Endothelial cell of umbilical vein (primary cell): Measurements from ENCODE around the gene RTEL1. TPM values are rescaled to one million over a fixed set of nuclear protein-coding genes. Genes with fewer than 3 reads are reported as not detected.

ENCODE experiments used
- polyA plus RNA-seq, 4 experiments: library from polyadenylated mRNA; depleted of rRNA in 3 of 4; stranded (reverse) in 3 of 4; unstranded in 1 of 4; fragments of >200 nt; gene quantifications; 2 replicates each; pipeline versions ENCODE4 v1.2.1 to v1.2.3, GENCODE V29; 2011 to 2012; ENCODE audit warnings: missing spikeins in 1 of 4
- small RNA-seq: library from RNA; depleted of rRNA; stranded (forward); fragments of <200 nt; gene quantifications from one replicate; pipeline ENCODE3, GENCODE V24; 2012; ENCODE audit warnings: low replicate concordance, low read depth; ENCODE audit not compliant: insufficient read depth, insufficient read length
- total RNA-seq: library from RNA; stranded (reverse); gene quantifications from 2 replicates; pipeline ENCODE4 v1.2.3, GENCODE V29; 2021

The RTEL1 gene
- total and polyA plus RNA-seq, 2 donors (not counting 3 experiments of a cell fraction or from before 2014, with no cell fraction given): 17.0 to 44.9 TPM

Small RNA genes lying within 50 kb of the gene (small RNA-seq; reads per million reads assigned to genes)
- gene LIME1 (not detected), gene TNFRSF6B (not detected)

Other genes with a start within 250 kb of the RTEL1 start
- not detected in 2 replicates for gene KCNQ2, start 185.7 kb upstream of the RTEL1 start, total RNA-seq
- gene KCNQ2, start 185.7 kb upstream of the RTEL1 start, polyA plus RNA-seq: not detected in 2 replicates
- gene EEF1A2, start 159.2 kb upstream of the RTEL1 start, total RNA-seq: 2.9 and 3.4 TPM in 2 replicates
- 2.7 and 2.9 TPM in 2 replicates for gene EEF1A2, start 159.2 kb upstream of the RTEL1 start, polyA plus RNA-seq
- 219 and 233 TPM in 2 replicates for gene PPDPF, start 137.5 kb upstream of the RTEL1 start, total RNA-seq
- 52.2 and 58.9 TPM in 2 replicates for gene PPDPF, start 137.5 kb upstream of the RTEL1 start, polyA plus RNA-seq
- 0.18 TPM in 1 of 2 replicates, not detected in the other for gene PTK6, start 120.9 kb upstream of the RTEL1 start, total RNA-seq
- 0.05 TPM in 1 of 2 replicates, not detected in the other for gene PTK6, start 120.9 kb upstream of the RTEL1 start, polyA plus RNA-seq
- not detected in 2 replicates for gene SRMS, start 110.6 kb upstream of the RTEL1 start, total RNA-seq
- gene SRMS, start 110.6 kb upstream of the RTEL1 start, polyA plus RNA-seq: not detected in 2 replicates
- 0.51 and 0.71 TPM in 2 replicates for gene FNDC11, start 104.2 kb upstream of the RTEL1 start, total RNA-seq
- gene FNDC11, start 104.2 kb upstream of the RTEL1 start, polyA plus RNA-seq: 1.9 and 3.4 TPM in 2 replicates
- 29.2 and 33.2 TPM in 2 replicates for gene HELZ2, start 84.1 kb upstream of the RTEL1 start, total RNA-seq
- gene HELZ2, start 84.1 kb upstream of the RTEL1 start, polyA plus RNA-seq: 10.6 and 16.2 TPM in 2 replicates
- 12.1 and 14.1 TPM in 2 replicates for gene GMEB2, start 31.2 kb upstream of the RTEL1 start, total RNA-seq
- 12.7 and 13.4 TPM in 2 replicates for gene GMEB2, start 31.2 kb upstream of the RTEL1 start, polyA plus RNA-seq
- gene STMN3, start 4.9 kb upstream of the RTEL1 start, total RNA-seq: 1.7 and 1.8 TPM in 2 replicates
- gene STMN3, start 4.9 kb upstream of the RTEL1 start, polyA plus RNA-seq: 4.7 and 8.4 TPM in 2 replicates
- gene TNFRSF6B, start 38.3 kb downstream of the RTEL1 start, total RNA-seq: 0.69 TPM in 1 of 2 replicates, not detected in the other
- 11.3 and 20.6 TPM in 2 replicates for gene TNFRSF6B, start 38.3 kb downstream of the RTEL1 start, polyA plus RNA-seq
- 51.6 and 56.3 TPM in 2 replicates for gene ARFRP1, start 49.7 kb downstream of the RTEL1 start, total RNA-seq
- gene ARFRP1, start 49.7 kb downstream of the RTEL1 start, polyA plus RNA-seq: 37.0 and 48.7 TPM in 2 replicates
- 29.3 and 31.7 TPM in 2 replicates for gene ZGPAT, start 49.7 kb downstream of the RTEL1 start, total RNA-seq
- gene ZGPAT, start 49.7 kb downstream of the RTEL1 start, polyA plus RNA-seq: 23.1 and 24.4 TPM in 2 replicates
- 11.5 and 12.2 TPM in 2 replicates for gene LIME1, start 78.4 kb downstream of the RTEL1 start, total RNA-seq
- gene LIME1, start 78.4 kb downstream of the RTEL1 start, polyA plus RNA-seq: 10.7 and 16.3 TPM in 2 replicates
- gene SLC2A4RG, start 81.5 kb downstream of the RTEL1 start, total RNA-seq: 69.3 and 69.4 TPM in 2 replicates
- 41.7 and 66.5 TPM in 2 replicates for gene SLC2A4RG, start 81.5 kb downstream of the RTEL1 start, polyA plus RNA-seq
- gene ZBTB46, start 173.0 kb downstream of the RTEL1 start, total RNA-seq: 4.3 and 7.1 TPM in 2 replicates
- gene ZBTB46, start 173.0 kb downstream of the RTEL1 start, polyA plus RNA-seq: 1.3 TPM in 2 replicates
- not detected in 2 replicates for gene ABHD16B, start 203.2 kb downstream of the RTEL1 start, total RNA-seq
- not detected in 2 replicates for gene ABHD16B, start 203.2 kb downstream of the RTEL1 start, polyA plus RNA-seq
- 114 and 123 TPM in 2 replicates for gene TPD52L2, start 207.0 kb downstream of the RTEL1 start, total RNA-seq
- gene TPD52L2, start 207.0 kb downstream of the RTEL1 start, polyA plus RNA-seq: 142 and 151 TPM in 2 replicates
- gene DNAJC5, start 236.8 kb downstream of the RTEL1 start, total RNA-seq: 58.7 and 60.3 TPM in 2 replicates
- 40.1 and 44.7 TPM in 2 replicates for gene DNAJC5, start 236.8 kb downstream of the RTEL1 start, polyA plus RNA-seq